GM08714 (cell line): Measurements from ENCODE around the gene MYH7.
"Not testable (repeated sequence)": the region's sequence is repeated elsewhere in the genome, so short reads cannot be mapped to it uniquely, and the experiment has no call there.

Experiments
- H3K4me3 ChIP-seq: fragments of 200-500 bp; sonication (Bioruptor generic); 2 replicates; pipeline ENCODE4 v1.5.1; 2014; ENCODE audit warnings: mild to moderate bottlenecking, low read length, inconsistent platforms
- ZNF274 ChIP-seq: IDR thresholded peaks from 2 replicates; pipeline ENCODE4 v1.6.1; 2012; ENCODE audit warnings: mild to moderate bottlenecking, low read depth, low read length

MYH7 gene

DNA sequence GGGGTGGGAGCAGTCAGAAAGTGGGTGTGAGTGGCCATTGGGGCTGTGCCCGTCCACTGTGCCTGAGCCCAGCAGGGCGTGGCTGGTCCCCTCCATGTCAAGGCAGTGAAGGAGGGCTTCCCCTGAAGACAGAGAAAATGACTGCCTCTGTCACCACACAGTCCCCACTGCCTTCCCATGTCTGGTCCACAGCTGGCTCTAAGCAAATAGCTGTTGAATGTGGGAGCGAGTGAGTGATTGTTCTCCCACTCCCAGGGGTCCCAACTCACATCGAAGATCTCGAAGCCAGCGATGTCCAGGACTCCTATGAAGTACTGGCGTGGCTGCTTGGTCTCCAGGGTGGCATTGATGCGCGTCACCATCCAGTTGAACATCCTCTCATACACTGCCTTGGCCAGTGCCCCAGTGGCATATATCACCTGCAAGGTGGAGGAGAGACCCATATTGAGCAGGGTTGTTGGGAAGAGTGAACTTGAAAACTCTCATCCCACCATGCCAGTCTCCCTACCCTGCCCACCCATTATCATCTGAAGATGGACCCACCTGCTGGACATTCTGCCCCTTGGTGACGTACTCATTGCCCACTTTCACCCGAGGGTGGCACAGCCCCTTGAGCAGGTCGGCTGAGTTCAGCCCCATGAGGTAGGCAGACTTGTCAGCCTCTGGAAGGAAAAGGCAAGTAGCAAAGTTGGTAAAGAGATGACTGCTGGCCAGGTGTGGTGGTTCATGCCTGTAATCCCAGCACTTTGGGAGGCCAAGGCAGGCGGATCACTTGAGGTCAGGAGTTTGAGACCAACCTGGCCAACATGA lies 6.6 kb downstream of the MYH7 start:
- TF ChIP-seq ZNF274: no peak
- H3K4me3 ChIP-seq: no peak overlapping the region

- not testable (repeated sequence) for H3K4me3 ChIP-seq
Measured at GRCh38 chr14:23425798-23426197, 9.7 kb downstream of the MYH7 start.

DNA sequence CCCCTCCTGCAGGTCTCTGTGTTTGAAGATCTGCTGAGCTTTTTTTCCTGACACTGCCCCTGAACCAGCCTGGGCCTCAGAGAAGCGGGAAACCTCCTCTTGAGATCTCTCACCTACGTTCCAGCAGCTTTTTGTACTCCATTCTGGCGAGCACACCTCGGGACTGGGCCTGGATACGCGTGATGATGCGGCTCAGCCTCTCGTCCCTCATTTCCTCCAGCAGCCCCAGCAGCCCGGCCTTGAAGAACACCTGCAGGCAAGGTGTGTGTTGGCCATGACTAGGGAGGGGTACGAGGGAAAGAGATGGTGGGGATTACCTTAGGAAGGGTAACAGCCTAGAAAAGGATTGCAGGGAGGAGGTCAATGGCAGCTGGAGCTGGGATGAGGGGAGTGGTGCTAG lies 10.3 kb downstream of the MYH7 start:
- no peak for TF ChIP-seq ZNF274

GRCh38 chr14:23423657-23424056 lies 11.8 kb downstream of the MYH7 start:
- TF ChIP-seq ZNF274: no peak
- H3K4me3 ChIP-seq: no peak overlapping the region

More for the DNA sequence above, 10.3 kb downstream of the MYH7 start:
- no peak overlapping the region for H3K4me3 ChIP-seq

DNA sequence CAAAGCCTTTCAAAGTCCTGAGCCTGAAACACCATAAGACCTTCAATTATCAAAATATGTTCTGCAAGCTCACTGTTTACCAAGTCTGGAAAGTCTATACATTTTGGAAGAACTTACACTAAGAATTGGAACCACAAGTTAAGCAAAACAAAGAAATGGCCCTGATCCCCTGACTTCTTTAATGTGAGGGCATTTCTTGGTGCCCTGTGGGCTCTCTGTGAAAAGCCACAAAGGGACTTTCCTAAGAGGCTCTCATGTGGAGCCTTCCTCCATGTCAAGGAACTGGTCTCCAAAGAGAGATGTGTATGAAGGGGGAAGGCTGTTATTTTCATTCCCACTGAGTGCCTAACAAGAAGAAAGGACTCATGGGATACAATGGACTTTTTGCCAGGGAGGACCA lies 13.9 kb downstream of the MYH7 start:
- TF ChIP-seq ZNF274: no peak
- no peak overlapping the region for H3K4me3 ChIP-seq

GRCh38 chr14:23419646-23420045 lies 15.8 kb downstream of the MYH7 start:
- not testable (repeated sequence) for H3K4me3 ChIP-seq

DNA sequence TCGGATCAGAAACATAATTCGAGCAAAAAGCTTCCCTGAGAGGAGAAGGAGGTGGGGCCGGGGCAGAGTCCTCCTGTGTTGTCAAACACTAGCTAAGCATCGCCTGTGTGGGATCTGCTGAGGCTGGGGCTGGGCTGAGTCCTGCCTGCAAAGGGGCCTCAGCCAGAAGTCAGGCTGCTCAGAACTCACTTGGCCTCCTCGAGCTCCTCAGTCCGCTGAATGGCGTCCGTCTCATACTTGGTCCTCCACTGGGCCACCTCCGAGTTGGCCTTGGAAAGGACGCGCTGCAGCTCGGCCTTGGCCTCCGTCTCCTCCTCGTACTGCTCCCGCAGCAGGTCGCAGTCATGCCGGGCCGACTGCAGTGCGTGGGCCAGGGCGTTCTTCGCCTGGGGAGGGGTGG lies 17.4 kb downstream of the MYH7 start:
- TF ChIP-seq ZNF274: no peak
- no peak overlapping the region for H3K4me3 ChIP-seq

GRCh38 chr14:23417269-23417668 lies 18.2 kb downstream of the MYH7 start:
- H3K4me3 ChIP-seq: not testable (repeated sequence)

GRCh38 chr14:23416801-23417200 lies 18.7 kb downstream of the MYH7 start:
- TF ChIP-seq ZNF274: no peak
- no peak overlapping the region for H3K4me3 ChIP-seq

DNA sequence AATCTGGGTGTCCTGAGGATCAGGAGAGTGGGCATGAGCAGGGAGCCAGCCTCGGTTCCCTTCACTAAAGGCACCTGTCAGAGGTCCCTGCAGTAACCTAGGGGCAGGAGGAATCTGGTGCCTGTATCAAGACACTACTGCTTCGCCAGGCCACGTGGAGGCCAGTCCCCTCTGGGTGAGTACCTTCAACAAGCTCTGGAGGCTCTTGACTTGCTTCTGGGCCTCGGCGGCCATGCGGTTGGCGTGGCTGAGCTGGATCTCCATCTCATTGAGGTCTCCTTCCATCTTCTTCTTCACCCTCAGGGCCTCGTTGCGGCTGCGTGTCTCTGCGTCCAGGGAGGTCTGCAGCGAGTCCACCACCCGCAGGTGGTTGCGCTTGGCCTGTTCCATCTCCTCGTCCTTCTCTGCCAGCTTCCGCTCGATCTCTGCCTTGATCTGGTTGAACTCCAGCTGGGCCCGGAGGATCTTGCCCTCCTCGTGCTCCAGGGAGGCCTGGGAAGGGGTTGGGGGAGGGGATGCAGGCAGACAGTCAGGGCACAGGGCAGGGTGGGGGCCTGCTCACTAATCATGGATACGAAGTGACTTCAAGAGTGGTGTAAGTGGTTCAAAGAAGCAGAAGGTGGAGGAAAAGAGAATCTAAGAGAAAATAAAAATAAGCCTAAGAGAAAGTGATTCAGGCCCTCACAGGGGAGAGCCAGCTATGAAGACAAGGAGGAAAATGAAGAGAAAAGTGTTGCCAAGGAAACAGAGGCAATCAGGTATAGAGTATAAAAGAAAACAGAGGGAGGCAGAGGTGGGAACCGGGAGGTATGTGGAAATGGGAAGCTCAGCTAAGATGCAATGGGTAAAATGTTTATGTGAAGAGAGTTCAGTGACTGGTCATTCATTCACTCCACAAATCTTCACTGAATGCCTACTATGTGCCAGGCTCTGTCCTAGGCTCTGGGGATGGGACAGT lies 19.4 kb downstream of the MYH7 start:
- H3K4me3 ChIP-seq: no peak overlapping the region
- no peak for TF ChIP-seq ZNF274

DNA sequence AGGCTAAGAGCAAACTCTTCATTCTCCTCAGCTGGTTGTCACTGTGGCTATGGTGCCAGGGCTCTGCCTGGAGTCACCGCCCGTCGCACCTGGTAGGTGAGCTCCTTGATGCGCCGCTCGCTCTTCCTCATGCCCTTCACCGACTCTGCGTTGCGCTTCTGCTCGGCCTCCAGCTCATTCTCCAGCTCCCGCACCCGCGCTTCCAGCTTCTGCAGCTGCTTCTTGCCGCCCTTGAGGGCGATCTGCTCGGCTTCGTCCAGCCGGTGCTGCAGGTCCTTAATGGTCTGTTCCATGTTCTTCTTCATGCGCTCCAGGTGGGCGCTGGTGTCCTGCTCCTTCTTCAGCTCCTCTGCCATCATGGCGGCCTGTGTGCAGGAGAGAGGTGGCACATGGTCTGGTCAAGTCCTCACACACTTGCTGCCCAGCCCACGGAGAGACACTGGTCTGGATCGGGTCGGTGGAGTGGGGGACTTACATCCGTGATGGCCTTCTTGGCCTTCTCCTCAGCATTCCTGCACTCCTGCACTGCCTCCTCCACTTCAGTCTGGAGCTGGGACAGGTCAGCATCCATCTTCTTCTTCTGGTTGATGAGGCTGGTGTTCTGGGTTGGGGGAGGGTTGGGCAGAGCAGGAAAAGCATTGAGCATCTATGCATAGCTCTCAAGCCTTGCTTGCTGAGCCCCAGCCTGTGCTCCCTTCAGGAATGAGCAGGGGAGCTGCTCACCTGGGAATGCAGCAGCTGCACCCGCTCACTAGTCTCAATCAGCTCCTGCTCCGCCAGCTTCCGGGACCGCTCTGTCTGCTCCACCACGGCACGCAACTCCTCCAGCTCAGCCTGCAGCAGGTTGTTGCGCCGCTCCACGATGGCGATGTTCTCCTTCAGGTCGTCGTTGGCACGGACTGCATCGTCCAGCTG lies 20.3 kb downstream of the MYH7 start:
- H3K4me3 ChIP-seq: no peak overlapping the region
- TF ChIP-seq ZNF274: no peak

DNA sequence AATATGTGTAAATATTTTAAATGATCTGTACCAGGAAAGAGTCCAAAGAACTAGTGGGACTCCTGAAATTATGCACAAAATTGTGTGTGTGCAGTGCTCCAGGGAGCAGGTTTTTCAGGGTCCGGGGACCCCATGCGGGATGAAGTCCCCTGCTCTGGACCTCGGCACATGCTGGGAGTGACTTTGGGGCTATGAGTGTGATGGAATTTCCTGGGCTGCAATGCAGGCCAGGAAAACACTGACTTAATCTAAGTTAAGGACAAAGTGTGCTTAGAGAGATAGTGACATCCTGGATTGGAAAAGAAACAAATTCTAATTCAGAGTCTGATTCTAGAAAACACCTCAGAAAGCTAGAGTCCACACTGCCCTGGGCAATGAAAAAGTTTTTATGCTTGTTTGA lies 21.2 kb downstream of the MYH7 start:
- TF ChIP-seq ZNF274: no peak
- no peak overlapping the region for H3K4me3 ChIP-seq

DNA sequence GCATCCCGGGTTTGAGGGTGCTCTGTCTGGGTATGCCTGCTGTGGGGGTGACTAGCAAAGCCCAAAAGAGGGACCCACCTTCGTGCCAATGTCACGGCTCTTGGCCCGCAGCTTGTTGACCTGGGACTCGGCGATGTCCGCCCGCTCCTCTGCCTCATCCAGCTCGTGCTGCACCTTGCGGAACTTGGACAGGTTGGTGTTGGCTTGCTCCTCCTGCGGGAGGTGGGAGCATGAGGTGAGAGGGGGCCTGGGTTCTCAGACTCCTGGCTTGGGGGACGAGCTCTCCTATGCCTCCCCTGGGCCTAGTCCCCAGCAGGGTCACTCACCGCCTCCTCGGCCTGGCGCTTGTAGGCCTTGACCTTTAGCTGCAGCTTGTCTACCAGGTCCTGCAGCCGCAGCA lies 21.8 kb downstream of the MYH7 start:
- no peak overlapping the region for H3K4me3 ChIP-seq
- no peak for TF ChIP-seq ZNF274

GRCh38 chr14:23411563-23412525 lies 23.6 kb downstream of the MYH7 start:
- no peak for TF ChIP-seq ZNF274
- no peak overlapping the region for H3K4me3 ChIP-seq
